ENCODE results near the gene GPR158. TPM values are rescaled to one million over a fixed set of nuclear protein-coding genes. Genes with fewer than 3 reads are reported as not detected.

GPR158 gene
- total RNA-seq, 3 donors from 2014 or later (not counting 1 experiment from before 2014, with no cell fraction given) = not detected

DNA sequence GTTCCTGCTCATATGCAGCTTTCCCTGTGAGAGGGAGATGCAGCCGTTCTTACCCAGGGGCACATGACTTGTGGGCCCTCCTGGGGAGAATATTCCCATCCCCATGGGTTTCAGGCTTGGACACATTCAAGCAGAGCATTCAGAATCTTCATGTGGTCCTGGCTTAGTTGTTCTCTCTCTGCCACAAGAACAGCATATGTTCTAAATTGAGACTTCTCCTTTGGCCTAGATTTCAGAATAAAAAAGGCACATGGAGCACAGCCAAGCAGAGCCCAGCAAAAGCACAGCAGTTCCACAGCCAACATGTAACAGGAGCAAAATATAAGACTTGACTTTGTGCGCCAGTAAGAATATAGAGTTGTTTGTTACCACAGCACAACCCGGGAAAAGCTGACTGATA, 452.8 kb downstream of the GPR158 start:
- intact Hi-C loops (cut with micrococcal nuclease) = no loop called here
- peaks cover 2 to 3% of the 10 kb centered on the region in 2 donors for H3K9me3 Mint-ChIP-seq
- no peak overlapping the region for H3K27ac ChIP-seq (ENCODE audit: low read length)
- 85% methylated on average over 3 of the region's 3 CpGs for WGBS (ENCODE audit: insufficient coverage)
- H3K27me3 Mint-ChIP-seq (ENCODE audit: low read depth in 2 of 2) = no peaks in the 10 kb centered on the region
- no peaks in the 10 kb centered on the region for H3K9me3 ChIP-seq (ENCODE audit: control insufficient read depth, insufficient read depth, low read length)
- H3K4me3 Mint-ChIP-seq = no peak overlapping the region
- DNase-seq = no peak
- no peak overlapping the region for H3K4me3 ChIP-seq (ENCODE audit: low read length)
- no peak for TF ChIP-seq CTCF (IDR thresholded peaks at IDR 0.05)
- no peaks in the 10 kb centered on the region for H3K4me1 Mint-ChIP-seq
- ATAC-seq = no peak
- no peaks in the 10 kb centered on the region for H3K36me3 ChIP-seq (ENCODE audit: control insufficient read depth, insufficient read depth, low read length)
- H3K27ac Mint-ChIP-seq = no peak overlapping the region
- no peaks in the 10 kb centered on the region for H3K36me3 Mint-ChIP-seq
- no peaks in the 10 kb centered on the region for H3K4me1 ChIP-seq (ENCODE audit: control insufficient read depth, insufficient read depth, low read length)
- no peaks in the 10 kb centered on the region for H3K27me3 ChIP-seq (ENCODE audit: control insufficient read depth, insufficient read depth, low read length)

- Mint-ChIP-seq H3K4me3 (no peak overlapping the region), H3K27me3 (ENCODE audit: low read depth in 2 of 2) (no peaks in the 10 kb centered on the region), H3K9me3 (peaks cover 2 to 5% of the 10 kb centered on the region in 2 donors), H3K27ac (no peak overlapping the region), H3K4me1 (no peaks in the 10 kb centered on the region), H3K36me3 (no peaks in the 10 kb centered on the region)
- Histone ChIP-seq H3K36me3 (ENCODE audit: control insufficient read depth, insufficient read depth, low read length) (no peaks in the 10 kb centered on the region), H3K4me1 (ENCODE audit: control insufficient read depth, insufficient read depth, low read length) (no peaks in the 10 kb centered on the region), H3K4me3 (ENCODE audit: low read length) (no peak overlapping the region), H3K27ac (ENCODE audit: low read length) (no peak overlapping the region), H3K27me3 (ENCODE audit: control insufficient read depth, insufficient read depth, low read length) (no peaks in the 10 kb centered on the region), H3K9me3 (ENCODE audit: control insufficient read depth, insufficient read depth, low read length) (no peaks in the 10 kb centered on the region)
- TF ChIP-seq CTCF (IDR thresholded peaks at IDR 0.05) = no peak
- intact Hi-C loops (cut with micrococcal nuclease) = no loop called here
- DNase-seq (no peak), ATAC-seq (no peak)
Measured at GRCh38 chr10:25629333-25629732, 454.5 kb downstream of the GPR158 start.

- no peaks in the 10 kb centered on the region for H3K36me3 Mint-ChIP-seq
- H3K27me3 ChIP-seq (ENCODE audit: control insufficient read depth, insufficient read depth, low read length) = no peaks in the 10 kb centered on the region
- H3K9me3 ChIP-seq (ENCODE audit: control insufficient read depth, insufficient read depth, low read length) = no peaks in the 10 kb centered on the region
- 93% methylated on average over 4 of the region's 4 CpGs for WGBS (ENCODE audit: insufficient coverage)
- H3K27ac Mint-ChIP-seq = no peak overlapping the region
- no peak for ATAC-seq
- H3K27ac ChIP-seq (ENCODE audit: low read length) = no peak overlapping the region
- no peaks in the 10 kb centered on the region for H3K36me3 ChIP-seq (ENCODE audit: control insufficient read depth, insufficient read depth, low read length)
- no peak overlapping the region for H3K4me3 Mint-ChIP-seq
- H3K27me3 Mint-ChIP-seq (ENCODE audit: low read depth in 2 of 2) = no peaks in the 10 kb centered on the region
- H3K4me1 ChIP-seq (ENCODE audit: control insufficient read depth, insufficient read depth, low read length) = no peaks in the 10 kb centered on the region
- no peak for DNase-seq
- no peaks in the 10 kb centered on the region for H3K4me1 Mint-ChIP-seq
- intact Hi-C loops (cut with micrococcal nuclease) = no loop called here
- no peak overlapping the region for H3K4me3 ChIP-seq (ENCODE audit: low read length)
- peaks cover 2% of the 10 kb centered on the region in 2 donors for H3K9me3 Mint-ChIP-seq
- no peak for TF ChIP-seq CTCF (IDR thresholded peaks at IDR 0.05)
Measured at GRCh38 chr10:25631471-25631870, 456.7 kb downstream of the GPR158 start.

DNA sequence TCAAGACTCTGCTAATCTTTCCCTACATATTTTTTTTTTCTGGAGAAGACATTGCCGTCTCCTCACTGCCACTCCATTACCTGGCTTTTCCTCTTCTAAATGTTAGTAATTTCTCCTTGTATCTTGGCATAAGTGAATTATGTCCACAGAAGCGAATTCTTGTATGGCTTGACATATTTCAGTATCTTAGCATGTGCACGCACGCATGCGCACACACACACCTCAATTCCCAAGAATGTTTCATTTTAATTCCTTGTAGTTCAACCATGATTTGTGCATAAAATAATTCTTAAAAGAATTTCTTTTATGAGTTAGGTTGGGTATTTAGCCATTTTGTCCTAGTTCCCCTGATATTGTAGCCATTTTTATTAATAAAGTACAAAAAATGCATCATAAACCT, 458.0 kb downstream of the GPR158 start:
- no peaks in the 10 kb centered on the region for H3K4me1 Mint-ChIP-seq
- no peak overlapping the region for H3K27ac Mint-ChIP-seq
- Histone ChIP-seq H3K27me3 (ENCODE audit: control insufficient read depth, insufficient read depth, low read length) (no peaks in the 10 kb centered on the region), H3K36me3 (ENCODE audit: control insufficient read depth, insufficient read depth, low read length) (no peaks in the 10 kb centered on the region), H3K4me1 (ENCODE audit: control insufficient read depth, insufficient read depth, low read length) (no peaks in the 10 kb centered on the region), H3K4me3 (ENCODE audit: low read length) (no peak overlapping the region), H3K27ac (ENCODE audit: low read length) (no peak overlapping the region), H3K9me3 (ENCODE audit: control insufficient read depth, insufficient read depth, low read length) (no peaks in the 10 kb centered on the region)
- no peak for TF ChIP-seq CTCF (IDR thresholded peaks at IDR 0.05)
- 80% methylated on average over 5 of the region's 5 CpGs for WGBS (ENCODE audit: insufficient coverage)
- no peaks in the 10 kb centered on the region for H3K27me3 Mint-ChIP-seq (ENCODE audit: low read depth in 2 of 2)
- H3K36me3 Mint-ChIP-seq = no peaks in the 10 kb centered on the region
- intact Hi-C loops (cut with micrococcal nuclease) = no loop called here
- H3K9me3 Mint-ChIP-seq = peaks cover 2% of the 10 kb centered on the region in 2 donors
- no peak overlapping the region for H3K4me3 Mint-ChIP-seq
- DNase-seq (no peak), ATAC-seq (no peak)

Measured in natural killer cell (primary cell).